ENCODE results near the gene LORICRIN. TPM values are rescaled to one million over a fixed set of nuclear protein-coding genes. Genes with fewer than 3 reads are reported as not detected.

Gene LORICRIN, protein sequence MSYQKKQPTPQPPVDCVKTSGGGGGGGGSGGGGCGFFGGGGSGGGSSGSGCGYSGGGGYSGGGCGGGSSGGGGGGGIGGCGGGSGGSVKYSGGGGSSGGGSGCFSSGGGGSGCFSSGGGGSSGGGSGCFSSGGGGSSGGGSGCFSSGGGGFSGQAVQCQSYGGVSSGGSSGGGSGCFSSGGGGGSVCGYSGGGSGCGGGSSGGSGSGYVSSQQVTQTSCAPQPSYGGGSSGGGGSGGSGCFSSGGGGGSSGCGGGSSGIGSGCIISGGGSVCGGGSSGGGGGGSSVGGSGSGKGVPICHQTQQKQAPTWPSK
- not detected for total RNA-seq

DNA sequence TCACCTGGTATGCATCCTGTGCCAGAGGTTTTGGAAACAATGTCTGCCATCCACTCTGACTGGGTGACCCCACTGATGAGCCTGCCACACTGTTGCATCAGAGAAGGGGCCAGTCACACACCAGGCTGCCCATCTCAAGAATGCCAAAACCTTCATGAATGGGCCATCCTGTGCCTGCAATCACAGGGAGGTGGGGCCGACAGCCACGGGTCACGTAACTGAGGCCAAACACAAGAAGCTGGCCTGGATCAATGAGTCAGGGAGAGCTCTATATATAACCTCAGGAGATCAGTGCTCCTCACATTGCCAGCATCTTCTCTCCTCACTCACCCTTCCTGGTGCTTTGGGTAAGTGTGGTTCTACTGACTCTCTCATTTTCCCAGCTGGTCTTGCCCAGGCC lies at the start of gene LORICRIN:
LORICRIN (plus strand) TSS at position 301 of the 400 bp plus-strand sequence. CDS start 1,263 bp downstream, outside the sequence.

DNA sequence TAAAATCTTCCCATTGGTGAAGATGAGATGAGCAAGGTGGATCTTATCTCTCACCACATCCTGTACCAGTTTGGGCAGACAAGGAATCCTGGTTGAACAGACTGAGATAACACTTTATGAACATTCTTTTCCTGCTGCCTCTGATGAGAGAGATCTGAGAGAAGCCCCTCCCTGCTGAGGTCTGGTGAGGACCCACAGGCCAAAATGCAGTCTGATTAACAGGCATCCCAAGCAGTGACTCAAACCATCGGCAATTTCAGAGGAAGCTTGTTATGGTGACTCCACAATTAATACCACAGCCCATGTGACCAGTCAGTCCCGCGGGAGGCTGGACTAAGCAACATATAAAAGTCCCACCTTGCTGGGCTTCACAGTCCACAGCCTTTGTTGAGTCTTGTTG lies 42.3 kb upstream of the LORICRIN start, which contains the start of gene PRR9:
PRR9 (plus strand) TSS at position 373 of the 400 bp plus-strand sequence. CDS start 561 bp downstream, outside the sequence.

Other genes with a start within 250 kb of the LORICRIN start
- gene SPRR1B, start 228.5 kb upstream of the LORICRIN start, total RNA-seq, result not detected
- gene SPRR2D, start 218.6 kb upstream of the LORICRIN start, total RNA-seq, result not detected
- not detected for gene SPRR2A, start 202.2 kb upstream of the LORICRIN start, total RNA-seq
- not detected for gene SPRR2B, start 188.1 kb upstream of the LORICRIN start, total RNA-seq
- gene SPRR2E, start 165.2 kb upstream of the LORICRIN start, total RNA-seq, result not detected
- not detected for gene SPRR2F, start 146.2 kb upstream of the LORICRIN start, total RNA-seq
- gene SPRR2G, start 108.8 kb upstream of the LORICRIN start, total RNA-seq, result not detected
- not detected for gene LELP1, start 56.3 kb upstream of the LORICRIN start, total RNA-seq
- gene PRR9, start 42.1 kb upstream of the LORICRIN start, total RNA-seq, result not detected
- not detected for gene PGLYRP3, start 53.3 kb downstream of the LORICRIN start, total RNA-seq
- gene PGLYRP4, start 89.2 kb downstream of the LORICRIN start, total RNA-seq, result not detected
- 258 TPM for gene S100A9, start 98.2 kb downstream of the LORICRIN start, total RNA-seq
- gene S100A12, start 115.9 kb downstream of the LORICRIN start, total RNA-seq, result 32.5 TPM
- gene S100A8, start 131.4 kb downstream of the LORICRIN start, total RNA-seq, result 89.2 TPM
- gene S100A7A, start 156.8 kb downstream of the LORICRIN start, total RNA-seq, result not detected
- gene S100A7, start 201.0 kb downstream of the LORICRIN start, total RNA-seq, result not detected

Measured in metanephros (tissue), 1 donor.